Brain microvascular endothelial cell (primary cell): ENCODE results near the gene FYN.

Experiments
- DNase-seq: peaks from one replicate; pipeline ENCODE4 v3.0.0-alpha.2; 2020
- H3K27ac ChIP-seq: fragments of 250-450 bp; sonication (Bioruptor Pico); 2 replicates; pipeline ENCODE4 v1.5.1; 2020; ENCODE audit warnings: mild to moderate bottlenecking, moderate library complexity
- H3K27me3 ChIP-seq: fragments of 250-450 bp; sonication (Bioruptor Pico); replicated peaks from 2 replicates; pipeline ENCODE4 v1.5.1; 2020; ENCODE audit warnings: mild to moderate bottlenecking
- H3K36me3 ChIP-seq: fragments of 250-450 bp; sonication (Bioruptor Pico); replicated peaks from 2 replicates; pipeline ENCODE4 v1.5.1; 2020; ENCODE audit warnings: mild to moderate bottlenecking
- H3K4me3 ChIP-seq: 2 replicates; pipeline ENCODE4 v1.5.1; 2011; ENCODE audit warnings: low read depth, mild to moderate bottlenecking, control low read depth, low read length, moderate library complexity
- in situ Hi-C: cut with HindIII; loops from 2 replicates; pipeline ENCODE4 v1.10.0; 2017; ENCODE audit warnings: low sequenced_read_pairs, low pct_ligation_motif_present
- TF ChIP-seq, protein P1 (sequence below): IDR thresholded peaks from 2 replicates; pipeline ENCODE4 v1.5.1; 2011; ENCODE audit warnings: low read depth, mild to moderate bottlenecking, moderate library complexity, low read length, control low read depth, inconsistent platforms; ENCODE audit errors: missing control alignments

FYN gene

DNA sequence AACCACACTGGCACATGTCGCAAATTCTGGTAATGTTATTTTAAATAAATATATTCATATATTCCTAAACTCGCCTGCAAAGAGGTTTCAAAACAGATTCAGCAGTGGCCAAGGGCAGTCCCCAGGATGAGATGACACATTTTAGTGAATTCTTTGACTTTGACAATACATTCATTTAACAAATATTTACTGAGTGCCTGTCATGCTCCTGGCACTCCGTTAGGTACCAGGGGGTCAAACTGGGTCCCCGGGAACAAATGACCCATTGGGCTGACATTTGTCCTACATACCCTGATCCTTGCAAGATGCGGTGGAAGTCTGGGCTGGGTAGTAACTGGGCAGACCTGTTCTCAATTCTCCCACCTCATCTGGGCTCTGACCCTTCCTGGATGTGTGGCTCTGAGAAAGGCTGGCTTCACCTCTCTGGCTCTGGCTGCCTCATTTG lies 74.9 kb downstream of the FYN start:
- in situ Hi-C loops: no loop called here
- Histone ChIP-seq H3K27me3 (no peaks in the 10 kb centered on the region), H3K27ac (no peak overlapping the region), H3K4me3 (no peak overlapping the region), H3K36me3 (no peaks in the 10 kb centered on the region)
- TF ChIP-seq, protein P1, sequence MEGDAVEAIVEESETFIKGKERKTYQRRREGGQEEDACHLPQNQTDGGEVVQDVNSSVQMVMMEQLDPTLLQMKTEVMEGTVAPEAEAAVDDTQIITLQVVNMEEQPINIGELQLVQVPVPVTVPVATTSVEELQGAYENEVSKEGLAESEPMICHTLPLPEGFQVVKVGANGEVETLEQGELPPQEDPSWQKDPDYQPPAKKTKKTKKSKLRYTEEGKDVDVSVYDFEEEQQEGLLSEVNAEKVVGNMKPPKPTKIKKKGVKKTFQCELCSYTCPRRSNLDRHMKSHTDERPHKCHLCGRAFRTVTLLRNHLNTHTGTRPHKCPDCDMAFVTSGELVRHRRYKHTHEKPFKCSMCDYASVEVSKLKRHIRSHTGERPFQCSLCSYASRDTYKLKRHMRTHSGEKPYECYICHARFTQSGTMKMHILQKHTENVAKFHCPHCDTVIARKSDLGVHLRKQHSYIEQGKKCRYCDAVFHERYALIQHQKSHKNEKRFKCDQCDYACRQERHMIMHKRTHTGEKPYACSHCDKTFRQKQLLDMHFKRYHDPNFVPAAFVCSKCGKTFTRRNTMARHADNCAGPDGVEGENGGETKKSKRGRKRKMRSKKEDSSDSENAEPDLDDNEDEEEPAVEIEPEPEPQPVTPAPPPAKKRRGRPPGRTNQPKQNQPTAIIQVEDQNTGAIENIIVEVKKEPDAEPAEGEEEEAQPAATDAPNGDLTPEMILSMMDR: no peak
- DNase-seq: no peak

DNA sequence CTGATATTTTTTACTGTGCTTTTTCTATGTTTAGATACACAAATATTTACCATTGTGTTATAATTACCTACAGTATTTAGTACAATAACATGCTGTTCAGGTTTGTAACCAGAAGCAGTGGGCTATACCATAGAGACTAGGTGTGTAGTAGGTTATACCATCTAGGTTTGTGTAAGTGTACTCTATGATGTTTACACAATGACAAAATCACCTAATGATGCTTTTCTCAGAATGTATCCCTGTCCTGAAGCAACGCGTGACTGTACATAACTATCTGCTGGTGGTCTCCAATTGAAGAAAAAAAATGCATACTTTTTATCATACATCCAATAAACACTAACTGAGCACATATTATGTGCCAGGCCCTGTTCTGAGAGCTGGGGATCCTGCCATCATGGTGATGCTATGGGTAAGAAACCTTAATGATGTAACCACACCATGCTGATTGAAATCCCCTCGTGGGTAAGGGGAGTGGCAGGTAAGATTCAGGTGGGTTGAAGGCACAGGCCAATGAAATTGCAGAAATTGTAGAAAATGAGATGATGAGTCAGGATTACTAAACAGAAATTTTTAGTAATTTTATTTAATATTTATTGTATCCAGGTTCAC lies 76.8 kb downstream of the FYN start:
- no peak overlapping the region for H3K4me3 ChIP-seq
- H3K27ac ChIP-seq: no peak overlapping the region
- H3K27me3 ChIP-seq: no peaks in the 10 kb centered on the region
- TF ChIP-seq, protein P1: no peak
- H3K36me3 ChIP-seq: no peaks in the 10 kb centered on the region
- DNase-seq: no peak
- in situ Hi-C loops: no loop called here

DNA sequence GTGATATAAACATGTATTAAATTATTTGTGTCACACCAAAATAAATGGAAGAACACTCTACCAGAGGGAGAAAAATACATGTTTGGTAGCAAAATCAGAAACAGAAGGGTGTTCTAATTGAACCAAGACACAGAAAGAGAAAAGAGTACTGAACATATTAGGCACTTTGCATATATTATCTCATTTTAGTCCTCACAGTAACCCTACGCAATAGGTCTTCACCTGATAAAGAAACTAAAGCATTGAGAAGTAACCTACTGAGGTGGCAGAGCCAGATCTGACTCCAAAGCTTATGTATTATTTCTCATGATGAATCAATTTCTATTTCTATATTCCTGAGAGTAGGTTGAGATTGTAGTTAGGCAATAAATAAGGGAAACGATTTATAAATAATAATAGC lies 77.7 kb downstream of the FYN start:
- Histone ChIP-seq H3K4me3 (no peak overlapping the region), H3K36me3 (no peaks in the 10 kb centered on the region), H3K27ac (no peak overlapping the region), H3K27me3 (no peaks in the 10 kb centered on the region)
- in situ Hi-C loops: no loop called here
- TF ChIP-seq, protein P1: no peak
- no peak for DNase-seq

DNA sequence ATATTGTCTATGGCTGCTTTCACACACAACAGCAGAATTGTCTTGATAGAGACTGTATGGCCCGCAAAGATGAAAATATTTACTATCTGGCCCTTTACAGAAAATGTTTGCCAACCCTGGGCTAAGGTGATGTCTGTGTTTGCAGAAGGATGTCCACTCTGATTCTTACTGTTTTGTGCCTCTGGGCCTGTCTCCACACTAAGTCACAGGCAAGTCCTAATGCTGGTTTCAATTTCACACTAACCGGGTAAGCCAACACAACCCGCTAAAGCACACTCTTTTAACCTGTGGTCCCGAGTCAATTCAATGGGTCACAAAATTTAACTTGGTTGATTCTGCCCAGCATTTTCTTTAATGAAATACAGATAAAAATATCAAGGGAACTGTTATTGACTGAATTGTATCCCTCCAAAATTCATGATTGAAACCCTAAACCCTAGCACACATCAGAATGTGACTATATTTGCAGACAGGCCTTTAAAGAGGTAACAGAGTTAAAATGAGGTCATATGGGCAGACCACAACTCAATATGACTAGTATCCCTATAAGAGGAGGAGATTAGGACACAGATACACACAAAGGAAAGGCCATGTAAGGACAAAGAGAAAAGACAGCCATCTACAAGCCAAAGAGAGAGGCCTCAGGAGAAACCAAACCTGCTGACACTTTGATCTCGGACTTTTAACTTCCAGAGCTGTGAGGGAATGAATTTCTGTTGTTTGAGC lies 78.4 kb downstream of the FYN start:
- Histone ChIP-seq H3K36me3 (no peaks in the 10 kb centered on the region), H3K4me3 (no peak overlapping the region), H3K27ac (no peak overlapping the region), H3K27me3 (no peaks in the 10 kb centered on the region)
- DNase-seq: no peak
- in situ Hi-C loops: no loop called here
- TF ChIP-seq, protein P1: no peak

DNA sequence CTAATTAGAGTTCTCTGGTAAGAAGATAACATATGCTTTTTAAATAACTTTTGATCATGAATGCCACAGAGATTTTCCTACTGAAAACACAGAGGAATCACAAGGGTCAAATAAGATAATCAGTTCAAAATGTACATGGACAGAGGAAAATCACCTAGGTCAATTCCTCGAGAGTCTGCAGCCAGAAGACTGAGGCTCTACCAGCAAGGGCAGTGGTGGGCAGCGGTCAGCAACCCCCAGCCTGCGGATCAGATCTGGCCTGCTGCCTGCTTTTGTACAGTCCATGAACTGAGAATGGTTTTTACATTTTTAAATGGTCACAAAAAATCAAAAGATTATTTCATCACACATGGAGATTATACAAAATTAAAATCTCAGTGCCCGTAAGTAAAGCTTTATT lies 79.0 kb downstream of the FYN start:
- no peak for DNase-seq
- Histone ChIP-seq H3K4me3 (no peak overlapping the region), H3K36me3 (no peaks in the 10 kb centered on the region), H3K27ac (no peak overlapping the region), H3K27me3 (no peaks in the 10 kb centered on the region)
- TF ChIP-seq, protein P1: no peak
- in situ Hi-C loops: no loop called here
